Measurements from ENCODE around the gene DECR2.

Gene DECR2

GRCh38 chr16:401468-402348 is at the start of gene DECR2:
DECR2 (plus strand) TSS chr16:401885; CDS start chr16:401964, 79 bp downstream.
- Mint-ChIP-seq H3K27ac (peak within 1 kb of the TSS; percentile 86), H3K27me3 (ENCODE audit: low read depth) (peaks cover under 1% of the 10 kb centered on the region), H3K36me3 (ENCODE audit: low read depth) (peaks cover 1% of the 10 kb centered on the region), H3K4me3 (peak within 1 kb of the TSS; percentile 87), H3K4me1 (ENCODE audit: low read depth) (peaks cover 8% of the 10 kb centered on the region), H3K9me3 (no peaks in the 10 kb centered on the region)
- DNase-seq (ENCODE audit: low spot score), result peak; percentile 92

GRCh38 chr16:352547-353403 is 48.9 kb upstream of the DECR2 start, which contains the start of gene AXIN1:
AXIN1 (minus strand) TSS chr16:352723; CDS start chr16:347025, 5,698 bp downstream.
- Mint-ChIP-seq H3K27ac (peak within 1 kb of the TSS; percentile 90), H3K9me3 (no peaks in the 10 kb centered on the region), H3K4me3 (peak within 1 kb of the TSS; percentile 90), H3K36me3 (ENCODE audit: low read depth) (peaks cover 9% of the 10 kb centered on the region), H3K27me3 (ENCODE audit: low read depth) (no peaks in the 10 kb centered on the region), H3K4me1 (ENCODE audit: low read depth) (peaks cover 23% of the 10 kb centered on the region)
- peak; percentile 98 for DNase-seq (ENCODE audit: low spot score)

- H3K27ac Mint-ChIP-seq, result no peak overlapping the region
- DNase-seq (ENCODE audit: low spot score), result no peak
- H3K4me3 Mint-ChIP-seq, result peak overlapping the region; percentile 51
- no peaks in the 10 kb centered on the region for H3K9me3 Mint-ChIP-seq
- H3K36me3 Mint-ChIP-seq (ENCODE audit: low read depth), result peaks cover 9% of the 10 kb centered on the region
- H3K27me3 Mint-ChIP-seq (ENCODE audit: low read depth), result no peaks in the 10 kb centered on the region
- peaks cover 21% of the 10 kb centered on the region for H3K4me1 Mint-ChIP-seq (ENCODE audit: low read depth)
Measured at GRCh38 chr16:353404-354290, 48.0 kb upstream of the DECR2 start.

- H3K27me3 Mint-ChIP-seq (ENCODE audit: low read depth), result no peaks in the 10 kb centered on the region
- peak overlapping the region; percentile 51 for H3K4me3 Mint-ChIP-seq
- no peak overlapping the region for H3K27ac Mint-ChIP-seq
- peaks cover 17% of the 10 kb centered on the region for H3K4me1 Mint-ChIP-seq (ENCODE audit: low read depth)
- no peaks in the 10 kb centered on the region for H3K9me3 Mint-ChIP-seq
- no peak for DNase-seq (ENCODE audit: low spot score)
- H3K36me3 Mint-ChIP-seq (ENCODE audit: low read depth), result peaks cover 7% of the 10 kb centered on the region
Measured at GRCh38 chr16:354291-354881, 47.3 kb upstream of the DECR2 start.

- H3K4me1 Mint-ChIP-seq (ENCODE audit: low read depth), result peaks cover 14% of the 10 kb centered on the region
- DNase-seq (ENCODE audit: low spot score), result no peak
- peak overlapping the region; percentile 24 for H3K4me3 Mint-ChIP-seq
- H3K9me3 Mint-ChIP-seq, result no peaks in the 10 kb centered on the region
- H3K36me3 Mint-ChIP-seq (ENCODE audit: low read depth), result peaks cover 7% of the 10 kb centered on the region
- peak overlapping the region; percentile 26 for H3K27ac Mint-ChIP-seq
- H3K27me3 Mint-ChIP-seq (ENCODE audit: low read depth), result no peaks in the 10 kb centered on the region
Measured at GRCh38 chr16:354971-355461, 46.7 kb upstream of the DECR2 start.

GRCh38 chr16:356741-357140 is 44.9 kb upstream of the DECR2 start:
- no peaks in the 10 kb centered on the region for H3K9me3 Mint-ChIP-seq
- H3K27me3 Mint-ChIP-seq (ENCODE audit: low read depth), result no peaks in the 10 kb centered on the region
- H3K4me3 Mint-ChIP-seq, result no peak overlapping the region
- H3K36me3 Mint-ChIP-seq (ENCODE audit: low read depth), result no peaks in the 10 kb centered on the region
- DNase-seq (ENCODE audit: low spot score), result no peak
- peaks cover 4% of the 10 kb centered on the region for H3K4me1 Mint-ChIP-seq (ENCODE audit: low read depth)
- no peak overlapping the region for H3K27ac Mint-ChIP-seq

- Mint-ChIP-seq H3K27ac (no peak overlapping the region), H3K9me3 (no peaks in the 10 kb centered on the region), H3K4me1 (ENCODE audit: low read depth) (peaks cover 4% of the 10 kb centered on the region), H3K36me3 (ENCODE audit: low read depth) (no peaks in the 10 kb centered on the region), H3K27me3 (ENCODE audit: low read depth) (no peaks in the 10 kb centered on the region), H3K4me3 (no peak overlapping the region)
- no peak for DNase-seq (ENCODE audit: low spot score)
Measured at GRCh38 chr16:359067-359763, 42.5 kb upstream of the DECR2 start.

- DNase-seq (ENCODE audit: low spot score), result no peak
- Mint-ChIP-seq H3K4me1 (ENCODE audit: low read depth) (peaks cover 3% of the 10 kb centered on the region), H3K27me3 (ENCODE audit: low read depth) (no peaks in the 10 kb centered on the region), H3K9me3 (no peaks in the 10 kb centered on the region), H3K36me3 (ENCODE audit: low read depth) (no peaks in the 10 kb centered on the region), H3K27ac (no peak overlapping the region), H3K4me3 (no peak overlapping the region)
Measured at GRCh38 chr16:359871-360697, 41.6 kb upstream of the DECR2 start.

GRCh38 chr16:360698-361336 is 40.9 kb upstream of the DECR2 start:
- DNase-seq (ENCODE audit: low spot score), result no peak
- no peaks in the 10 kb centered on the region for H3K36me3 Mint-ChIP-seq (ENCODE audit: low read depth)
- H3K4me1 Mint-ChIP-seq (ENCODE audit: low read depth), result no peaks in the 10 kb centered on the region
- H3K27me3 Mint-ChIP-seq (ENCODE audit: low read depth), result no peaks in the 10 kb centered on the region
- no peaks in the 10 kb centered on the region for H3K9me3 Mint-ChIP-seq
- H3K4me3 Mint-ChIP-seq, result no peak overlapping the region
- no peak overlapping the region for H3K27ac Mint-ChIP-seq

GRCh38 chr16:361341-361871 is 40.3 kb upstream of the DECR2 start:
- H3K36me3 Mint-ChIP-seq (ENCODE audit: low read depth), result no peaks in the 10 kb centered on the region
- no peak for DNase-seq (ENCODE audit: low spot score)
- H3K4me3 Mint-ChIP-seq, result no peak overlapping the region
- no peak overlapping the region for H3K27ac Mint-ChIP-seq
- H3K9me3 Mint-ChIP-seq, result no peaks in the 10 kb centered on the region
- no peaks in the 10 kb centered on the region for H3K27me3 Mint-ChIP-seq (ENCODE audit: low read depth)
- no peaks in the 10 kb centered on the region for H3K4me1 Mint-ChIP-seq (ENCODE audit: low read depth)

- Mint-ChIP-seq H3K36me3 (ENCODE audit: low read depth) (peaks cover 2% of the 10 kb centered on the region), H3K4me1 (ENCODE audit: low read depth) (no peaks in the 10 kb centered on the region), H3K4me3 (peak overlapping the region; percentile 21), H3K27ac (peak overlapping the region; percentile 36), H3K9me3 (no peaks in the 10 kb centered on the region), H3K27me3 (ENCODE audit: low read depth) (no peaks in the 10 kb centered on the region)
- DNase-seq (ENCODE audit: low spot score), result peak; percentile 61
Measured at GRCh38 chr16:361872-362701, 39.6 kb upstream of the DECR2 start.

Measured in T-helper 2 cell treated with Interferon-gamma antibody and Interleukin-4, amounts not matched to agents 5 μg/mL and 100 μg/mL, for 36 hours (primary cell).